ENCODE data around the gene ADRB2.

Gene ADRB2

DNA sequence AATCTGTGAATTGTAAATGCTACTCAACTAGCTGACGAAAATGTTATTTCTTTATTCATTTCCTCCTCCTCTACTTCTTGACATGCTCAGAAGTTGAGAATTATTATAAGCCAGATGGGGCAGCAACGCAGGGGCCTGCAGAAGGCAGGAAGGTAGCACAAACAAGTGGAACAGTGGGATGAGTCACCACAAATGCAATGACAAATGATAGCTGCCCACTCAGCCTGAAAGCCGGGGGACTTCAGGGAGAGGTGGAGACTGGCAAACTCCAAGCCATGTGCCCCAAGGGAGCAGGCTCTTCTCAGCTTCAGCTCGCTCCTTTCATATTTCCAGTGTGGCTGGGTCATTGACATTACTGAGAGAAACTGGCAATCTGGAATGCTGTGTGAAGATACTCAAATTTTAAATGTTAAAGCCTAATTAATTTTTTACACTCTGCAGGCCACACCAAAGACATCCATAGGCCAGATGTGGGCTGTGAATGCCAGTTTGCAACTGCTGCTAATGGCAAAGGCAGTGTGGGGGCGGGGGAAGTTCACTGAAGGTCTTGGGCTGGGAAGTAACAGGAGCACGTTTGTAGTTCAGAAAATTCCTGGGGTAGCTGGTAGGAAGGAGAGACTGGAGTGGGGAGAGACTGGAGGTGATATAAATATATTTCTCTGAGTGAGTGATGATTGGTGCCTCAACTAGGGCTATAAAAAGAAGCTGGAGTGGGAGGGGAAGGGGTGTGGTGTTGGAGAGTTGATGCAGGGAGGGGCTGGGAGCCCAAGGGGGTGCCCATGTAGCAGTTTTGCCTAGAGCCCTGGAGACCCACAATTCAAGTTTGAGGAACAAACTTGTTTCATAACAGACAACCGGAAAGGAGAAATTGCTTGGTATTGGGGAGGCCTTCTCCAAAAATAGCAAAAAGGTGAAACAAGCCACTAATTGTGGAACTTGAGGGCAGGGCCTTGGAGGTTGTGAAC, 20.8 kb upstream of the ADRB2 start:
- no peak for DNase-seq (ENCODE audit: low spot score)

DNA sequence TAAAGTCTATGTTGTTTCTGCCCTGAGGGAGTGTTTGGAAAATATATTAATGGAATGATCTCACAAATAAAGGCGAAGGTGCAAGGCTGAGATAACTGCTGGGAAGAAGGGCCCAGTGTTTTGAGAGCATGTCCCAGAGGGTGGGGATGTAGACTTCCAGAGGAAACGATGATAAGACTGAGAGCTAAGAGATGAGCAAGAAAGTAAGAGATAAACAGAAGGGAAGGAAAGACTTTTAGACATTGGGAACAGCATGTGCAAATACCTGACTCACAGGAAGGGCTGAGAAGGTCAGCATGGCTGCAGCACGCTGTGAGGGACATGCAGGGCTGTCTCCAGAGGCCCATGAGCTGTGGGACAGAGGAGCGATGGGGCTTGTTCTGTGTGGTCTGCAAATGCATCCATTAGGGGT, 19.9 kb upstream of the ADRB2 start:
- no peak for DNase-seq (ENCODE audit: low spot score)

DNA sequence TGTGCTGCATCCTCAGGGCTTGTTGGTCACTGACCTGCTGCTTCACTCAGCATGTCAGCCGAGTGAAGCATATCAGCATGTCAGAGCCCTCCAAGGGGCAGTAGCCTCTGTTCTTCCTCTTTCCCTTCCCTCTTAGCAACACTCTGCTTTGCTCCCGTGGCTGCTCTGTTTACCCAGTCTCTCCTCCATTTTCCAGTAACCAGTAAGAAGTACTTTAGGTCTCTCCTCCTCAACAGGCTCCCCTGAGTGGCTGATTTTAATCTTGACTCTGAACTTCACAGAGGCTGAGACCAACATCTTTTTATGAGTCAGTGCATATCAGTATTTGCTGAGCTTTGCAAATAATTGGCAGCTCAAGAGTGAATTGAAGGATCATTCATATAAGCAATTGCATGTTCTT, 18.6 kb upstream of the ADRB2 start:
- DNase-seq (ENCODE audit: low spot score), result peak; percentile 34

DNA sequence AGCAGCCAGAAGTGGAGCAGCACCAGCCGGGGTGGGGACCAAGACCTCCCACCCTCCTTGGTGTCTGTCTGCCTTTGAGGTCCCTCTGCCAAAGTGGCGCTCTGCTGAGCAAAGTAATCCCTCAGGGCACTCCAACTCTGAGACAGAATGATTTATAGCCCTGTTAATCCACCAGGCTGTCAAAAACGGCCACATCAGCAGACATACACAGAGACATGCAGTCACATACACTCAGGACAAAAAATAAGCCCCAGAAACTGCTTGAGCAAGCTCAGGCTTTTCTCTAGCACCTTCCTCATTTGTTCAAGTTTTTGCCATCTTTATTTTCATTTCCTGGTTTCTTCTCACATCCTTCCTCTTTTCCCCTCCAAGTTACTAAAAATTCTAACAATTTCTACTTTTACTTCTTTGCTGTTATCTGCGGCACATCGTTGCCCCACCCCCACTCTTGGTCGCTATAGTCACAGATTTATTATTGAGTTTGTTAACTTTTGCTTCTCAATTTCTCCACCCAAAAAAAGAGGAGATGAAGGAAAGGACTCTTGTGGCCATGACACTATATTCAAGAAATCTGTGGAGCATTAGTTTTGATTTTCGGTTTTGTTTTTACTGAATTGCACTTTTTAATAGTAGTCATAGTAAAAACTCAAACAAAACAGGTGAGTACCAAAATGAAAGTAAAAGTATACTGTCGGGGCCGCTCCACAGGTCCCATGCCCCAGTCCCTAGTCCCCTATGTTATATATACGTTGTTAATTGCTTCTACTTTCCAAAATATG, 17.4 kb upstream of the ADRB2 start:
- DNase-seq (ENCODE audit: low spot score), result peak; percentile 56

DNA sequence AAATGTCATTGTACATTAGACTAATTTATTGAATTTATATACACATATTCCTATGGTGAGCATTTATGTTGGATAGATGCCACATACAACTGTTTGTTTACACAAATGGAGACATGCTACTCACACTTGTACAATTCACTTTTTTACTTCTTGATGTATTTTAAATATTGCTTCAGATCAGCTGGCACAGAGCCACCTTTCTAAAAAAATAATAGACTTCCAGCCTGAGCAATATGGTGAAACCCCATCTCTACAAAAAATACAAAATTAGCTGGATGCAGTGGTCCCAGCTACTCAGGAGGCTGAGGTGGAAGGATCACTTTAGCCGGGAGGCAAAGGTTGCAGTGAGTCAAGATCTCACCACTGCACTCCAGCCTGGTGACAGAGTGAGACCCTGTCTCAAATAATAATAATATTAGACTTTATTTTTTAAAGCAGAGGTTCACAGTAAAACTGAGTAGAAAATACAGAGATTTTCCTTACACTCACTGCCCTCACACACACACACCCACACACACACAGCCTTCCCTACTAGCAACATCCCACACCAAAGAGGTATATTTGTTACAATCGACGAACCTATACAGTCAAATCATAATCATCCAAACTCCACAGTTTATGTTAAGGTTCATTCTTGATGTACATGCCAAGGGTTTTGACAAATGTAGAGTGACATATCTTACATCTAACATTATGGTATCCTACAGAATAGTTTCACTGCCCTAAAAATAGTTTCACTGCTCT, 16.5 kb upstream of the ADRB2 start:
- no peak for DNase-seq (ENCODE audit: low spot score)

DNA sequence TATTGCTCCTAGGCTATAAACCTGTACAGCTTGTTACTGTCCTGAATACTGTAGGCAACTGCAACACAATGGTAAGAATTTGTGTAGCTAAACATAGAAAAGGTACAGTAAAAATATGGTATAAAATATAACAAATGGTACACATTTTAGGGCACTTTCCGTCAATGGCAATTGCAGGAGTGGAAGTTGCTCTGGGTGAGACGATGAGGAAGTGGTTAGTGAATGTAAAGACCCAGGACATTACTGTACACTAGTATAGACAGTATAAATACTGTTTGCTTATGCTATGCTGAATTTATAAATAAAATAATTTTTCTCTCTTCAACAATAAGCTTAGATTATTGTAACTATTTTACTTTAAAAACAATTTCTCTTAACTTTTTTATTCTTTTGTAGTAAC, 15.6 kb upstream of the ADRB2 start:
- DNase-seq (ENCODE audit: low spot score), result no peak

DNA sequence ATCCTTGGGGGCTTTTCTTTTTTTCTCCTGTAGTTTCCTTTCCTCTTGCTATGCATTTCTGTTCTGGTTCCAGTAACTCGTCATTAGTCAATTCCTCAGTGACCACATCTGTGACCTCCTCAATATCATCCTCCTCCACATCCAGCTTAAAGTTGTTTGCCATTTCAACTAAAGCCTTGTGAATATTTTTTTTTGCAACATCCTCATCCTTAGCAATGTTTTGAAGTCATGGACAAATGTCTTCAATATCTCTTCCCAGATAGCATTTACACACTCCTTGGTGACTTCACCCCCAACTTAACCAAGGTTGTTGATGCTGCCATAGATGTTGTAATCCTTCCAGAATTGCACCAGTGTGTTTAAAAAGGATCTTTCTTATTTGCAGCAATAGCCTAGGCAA, 14.7 kb upstream of the ADRB2 start:
- DNase-seq (ENCODE audit: low spot score), result no peak

DNA sequence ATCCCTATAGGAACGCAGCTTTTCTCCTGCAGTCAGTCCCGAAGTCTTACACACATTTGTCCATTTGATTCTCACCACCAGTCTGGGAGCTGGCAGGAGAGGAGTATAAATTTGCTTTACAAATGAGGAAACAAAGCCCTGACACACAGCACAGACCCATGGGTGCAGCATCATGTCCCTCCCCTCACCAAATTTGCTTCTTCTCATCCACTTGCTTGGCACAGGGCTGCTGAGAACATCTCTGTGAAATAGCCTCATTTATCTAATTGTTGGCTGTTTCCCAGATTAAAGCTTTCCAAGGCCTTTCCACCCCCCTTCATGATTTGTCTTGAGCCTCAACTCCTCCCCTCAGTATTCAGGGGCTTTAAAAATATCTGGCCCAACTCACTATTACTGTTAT, 11.3 kb upstream of the ADRB2 start:
- no peak for DNase-seq (ENCODE audit: low spot score)

DNA sequence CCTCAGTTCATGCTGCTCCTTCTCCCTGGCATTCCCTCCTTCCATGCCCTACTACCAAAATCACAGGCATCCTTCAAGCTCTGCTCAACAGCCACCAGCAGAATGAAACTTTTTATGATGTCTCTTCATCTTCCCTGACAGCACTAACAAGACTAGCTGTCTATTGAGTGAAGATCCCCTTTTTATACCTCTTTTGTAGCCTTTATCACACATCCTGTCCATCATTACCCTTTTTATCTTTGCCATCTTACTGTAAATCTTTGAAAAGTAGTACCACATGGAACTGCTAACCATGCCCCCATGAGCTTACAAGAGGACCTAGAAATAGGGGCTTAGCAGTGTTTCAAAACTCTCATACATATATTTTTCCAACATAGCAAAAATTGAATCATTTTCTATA, 10.8 kb upstream of the ADRB2 start:
- no peak for DNase-seq (ENCODE audit: low spot score)

DNA sequence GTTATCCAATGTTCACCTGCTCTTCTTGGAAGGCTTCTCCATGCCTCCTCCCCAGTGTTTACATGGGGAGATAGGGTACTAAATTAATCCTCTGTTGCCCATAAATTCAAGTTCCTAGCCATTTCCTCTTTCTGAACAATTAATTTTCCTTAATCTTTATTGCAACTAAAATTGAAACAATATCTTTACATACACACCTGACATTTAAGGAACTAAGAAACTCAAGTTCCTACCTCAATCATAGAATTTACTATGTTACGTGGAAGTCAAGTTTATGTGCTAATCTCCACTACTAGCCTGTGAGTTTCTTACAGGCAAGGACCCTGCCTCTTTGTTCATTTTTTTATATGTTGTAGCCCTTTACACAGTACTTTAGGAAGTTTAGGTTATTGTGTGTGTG, 10.1 kb upstream of the ADRB2 start:
- DNase-seq (ENCODE audit: low spot score), result no peak

DNA sequence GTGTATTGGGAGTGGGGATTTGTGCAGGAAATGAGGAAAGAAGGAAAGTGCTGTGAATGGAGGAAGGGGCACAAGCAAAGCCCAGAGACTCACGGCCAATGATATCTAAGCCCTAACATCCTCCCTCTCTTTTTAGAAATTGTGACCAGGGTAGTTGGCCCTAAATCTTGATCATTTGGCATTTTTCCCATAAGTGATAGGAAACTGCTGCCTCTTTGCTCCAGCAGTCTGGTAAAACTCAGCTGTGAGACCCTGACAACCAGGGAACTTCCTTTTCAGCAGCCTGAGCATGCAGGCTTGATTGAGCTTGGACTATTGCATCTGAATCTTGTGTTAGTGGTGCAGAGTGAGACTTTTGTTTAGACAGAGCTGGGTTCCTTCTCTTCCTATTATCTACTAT, 9.6 kb upstream of the ADRB2 start:
- DNase-seq (ENCODE audit: low spot score), result no peak

DNA sequence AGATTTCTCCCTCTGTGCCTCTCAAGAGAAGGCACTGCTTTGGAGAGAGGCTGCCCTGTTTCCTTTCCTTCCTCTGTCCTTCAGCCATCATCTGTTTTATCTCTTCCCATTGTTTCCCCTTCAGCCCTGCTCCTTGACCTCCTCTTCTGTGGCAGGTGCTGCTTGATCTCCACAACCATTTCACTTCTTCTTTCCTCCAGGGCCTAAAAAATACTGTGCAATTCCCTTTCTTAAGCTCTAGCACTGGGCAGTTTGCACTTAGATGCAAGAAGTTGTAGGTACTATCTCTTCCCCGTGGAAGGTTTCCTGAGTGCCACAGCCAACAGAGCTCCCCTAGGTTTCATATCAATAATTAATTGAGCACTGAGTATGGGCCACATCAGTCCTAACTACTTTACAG, 8.8 kb upstream of the ADRB2 start:
- DNase-seq (ENCODE audit: low spot score), result no peak

DNA sequence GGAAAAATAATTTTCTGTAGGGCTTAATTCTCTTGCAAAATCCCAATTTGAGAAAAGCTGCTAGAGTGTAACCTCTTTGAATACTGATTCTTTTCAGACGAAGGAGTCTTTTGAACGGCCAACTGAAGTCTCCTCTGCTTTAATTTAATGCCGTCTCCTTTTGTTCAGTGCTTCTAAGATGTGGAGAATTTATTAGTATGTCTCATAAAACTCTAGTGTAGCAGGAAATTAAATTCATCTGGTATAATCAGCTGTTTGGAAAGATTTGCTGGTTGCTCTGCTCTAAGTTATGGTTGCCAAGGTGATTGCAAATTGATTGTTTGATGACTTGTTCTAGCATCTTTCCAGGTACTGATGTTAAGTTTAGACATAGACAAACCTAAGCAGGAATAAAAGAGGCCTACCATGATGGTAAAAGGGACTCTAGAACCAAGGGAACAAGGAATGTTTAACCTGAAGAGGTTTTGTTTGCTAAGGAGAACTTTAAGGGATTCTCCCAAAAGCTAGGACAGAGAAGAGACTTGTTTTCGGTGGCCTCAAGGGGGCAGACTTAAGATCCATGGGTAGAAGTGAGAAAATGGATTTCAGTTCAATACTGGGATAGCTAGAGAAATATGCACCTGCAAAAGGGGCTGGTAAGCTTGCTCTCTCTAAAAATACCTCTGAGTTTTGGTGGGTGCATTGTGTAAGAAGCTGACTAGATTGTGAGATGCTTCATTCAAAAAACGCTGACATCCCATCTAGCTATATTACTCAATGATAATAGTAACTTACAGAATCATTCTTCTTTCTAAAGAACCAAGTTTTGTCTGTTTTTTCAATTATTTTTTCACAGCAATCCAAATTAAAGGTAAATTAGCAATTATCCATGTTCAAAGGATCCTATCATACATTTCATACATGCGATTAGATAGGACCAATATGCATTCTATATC, 5.7 kb upstream of the ADRB2 start:
- DNase-seq (ENCODE audit: low spot score), result peak; percentile 47

DNA sequence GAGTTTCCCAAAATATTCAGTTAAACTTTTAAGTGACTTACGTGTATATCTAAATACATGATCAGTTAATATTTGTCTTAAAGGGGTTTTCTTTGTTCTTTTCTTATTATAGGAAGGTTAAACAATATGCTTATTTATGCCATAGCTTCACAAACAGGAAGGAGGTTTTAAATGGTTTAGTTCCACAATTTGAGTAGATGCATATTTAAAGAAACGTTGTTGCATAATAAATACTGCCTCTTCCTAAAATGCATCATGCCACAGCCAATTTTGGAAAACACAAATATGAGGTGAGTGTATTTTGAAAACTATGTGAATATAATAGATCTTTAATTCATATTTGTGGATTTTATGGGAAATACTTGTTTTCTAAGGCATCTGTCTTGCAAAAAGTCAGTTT, 2.5 kb upstream of the ADRB2 start:
- no peak for DNase-seq (ENCODE audit: low spot score)

DNA sequence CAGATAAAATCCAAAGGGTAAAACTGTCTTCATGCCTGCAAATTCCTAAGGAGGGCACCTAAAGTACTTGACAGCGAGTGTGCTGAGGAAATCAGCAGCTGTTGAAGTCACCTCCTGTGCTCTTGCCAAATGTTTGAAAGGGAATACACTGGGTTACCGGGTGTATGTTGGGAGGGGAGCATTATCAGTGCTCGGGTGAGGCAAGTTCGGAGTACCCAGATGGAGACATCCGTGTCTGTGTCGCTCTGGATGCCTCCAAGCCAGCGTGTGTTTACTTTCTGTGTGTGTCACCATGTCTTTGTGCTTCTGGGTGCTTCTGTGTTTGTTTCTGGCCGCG, 727 bp upstream of the ADRB2 start:
- no peak for DNase-seq (ENCODE audit: low spot score)

DNA sequence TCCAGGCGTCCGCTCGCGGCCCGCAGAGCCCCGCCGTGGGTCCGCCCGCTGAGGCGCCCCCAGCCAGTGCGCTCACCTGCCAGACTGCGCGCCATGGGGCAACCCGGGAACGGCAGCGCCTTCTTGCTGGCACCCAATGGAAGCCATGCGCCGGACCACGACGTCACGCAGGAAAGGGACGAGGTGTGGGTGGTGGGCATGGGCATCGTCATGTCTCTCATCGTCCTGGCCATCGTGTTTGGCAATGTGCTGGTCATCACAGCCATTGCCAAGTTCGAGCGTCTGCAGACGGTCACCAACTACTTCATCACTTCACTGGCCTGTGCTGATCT, 294 bp downstream of the ADRB2 start:
- DNase-seq (ENCODE audit: low spot score), result no peak

DNA sequence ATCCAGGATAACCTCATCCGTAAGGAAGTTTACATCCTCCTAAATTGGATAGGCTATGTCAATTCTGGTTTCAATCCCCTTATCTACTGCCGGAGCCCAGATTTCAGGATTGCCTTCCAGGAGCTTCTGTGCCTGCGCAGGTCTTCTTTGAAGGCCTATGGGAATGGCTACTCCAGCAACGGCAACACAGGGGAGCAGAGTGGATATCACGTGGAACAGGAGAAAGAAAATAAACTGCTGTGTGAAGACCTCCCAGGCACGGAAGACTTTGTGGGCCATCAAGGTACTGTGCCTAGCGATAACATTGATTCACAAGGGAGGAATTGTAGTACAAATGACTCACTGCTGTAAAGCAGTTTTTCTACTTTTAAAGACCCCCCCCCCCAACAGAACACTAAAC, 1.3 kb downstream of the ADRB2 start:
- DNase-seq (ENCODE audit: low spot score), result no peak

DNA sequence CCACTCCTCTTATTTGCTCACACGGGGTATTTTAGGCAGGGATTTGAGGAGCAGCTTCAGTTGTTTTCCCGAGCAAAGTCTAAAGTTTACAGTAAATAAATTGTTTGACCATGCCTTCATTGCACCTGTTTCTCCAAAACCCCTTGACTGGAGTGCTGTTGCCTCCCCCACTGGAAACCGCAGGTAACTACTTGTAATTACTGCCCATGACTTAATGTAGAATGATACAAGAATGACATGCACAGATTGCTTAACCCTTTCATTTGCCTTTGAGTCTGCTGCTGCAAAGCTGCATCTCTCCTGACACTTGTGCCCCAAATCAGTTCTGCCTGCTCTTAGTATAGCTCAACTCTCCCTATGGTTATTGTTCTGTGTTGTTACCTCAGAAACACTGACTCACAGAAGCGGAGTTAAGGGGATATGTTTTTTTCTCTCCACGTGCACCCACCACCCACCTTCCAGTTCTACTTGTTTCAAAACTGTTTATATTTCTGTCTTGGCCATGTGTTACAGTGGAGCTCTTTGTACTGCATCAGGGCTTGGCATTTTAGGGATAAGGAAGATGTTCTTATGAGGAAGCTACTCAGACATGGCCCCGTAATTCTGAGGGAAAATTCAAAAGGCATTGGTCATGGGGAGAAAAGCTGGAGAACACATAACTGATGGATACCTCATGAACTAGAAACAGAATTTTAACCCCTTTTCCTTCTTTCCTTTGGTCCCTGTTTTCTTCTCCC, 2.3 kb downstream of the ADRB2 start:
- DNase-seq (ENCODE audit: low spot score), result no peak

DNA sequence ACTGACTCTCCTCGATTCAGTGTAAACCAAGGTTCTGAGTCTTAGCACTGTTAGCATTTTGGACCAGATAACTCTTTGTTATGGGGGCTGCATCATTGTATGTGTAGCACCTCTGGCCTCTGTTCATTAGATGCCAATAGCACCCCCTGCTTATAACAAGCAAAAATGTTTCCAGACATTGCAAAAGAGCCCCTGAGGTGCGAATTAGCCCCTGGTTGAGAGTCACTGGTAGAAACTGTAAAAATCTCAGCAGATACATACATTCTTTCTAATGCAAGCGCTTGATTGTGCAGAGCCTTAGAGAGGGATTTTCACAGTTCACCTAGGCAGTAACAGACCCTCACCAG, 2.8 kb downstream of the ADRB2 start:
- DNase-seq (ENCODE audit: low spot score), result no peak

DNA sequence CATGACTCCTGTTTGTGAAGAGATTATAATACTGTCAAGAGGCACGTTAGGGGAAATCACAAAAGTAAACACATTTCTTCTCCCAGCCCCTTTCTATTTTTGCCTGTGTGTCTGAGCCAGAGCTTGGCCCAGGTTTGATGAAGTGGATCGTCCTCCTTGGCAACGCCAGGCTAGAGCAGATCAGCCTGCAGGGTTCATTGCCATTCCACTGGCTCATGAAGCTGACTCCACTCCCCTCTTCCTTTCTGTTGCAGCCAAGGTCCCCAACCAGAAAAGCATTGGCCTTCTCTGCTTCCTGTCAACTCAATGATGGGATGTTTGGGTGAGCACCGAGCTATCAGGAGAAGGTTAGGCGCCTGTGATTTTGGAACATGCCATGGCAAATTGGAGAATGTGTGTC, 3.3 kb downstream of the ADRB2 start:
- no peak for DNase-seq (ENCODE audit: low spot score)

DNA sequence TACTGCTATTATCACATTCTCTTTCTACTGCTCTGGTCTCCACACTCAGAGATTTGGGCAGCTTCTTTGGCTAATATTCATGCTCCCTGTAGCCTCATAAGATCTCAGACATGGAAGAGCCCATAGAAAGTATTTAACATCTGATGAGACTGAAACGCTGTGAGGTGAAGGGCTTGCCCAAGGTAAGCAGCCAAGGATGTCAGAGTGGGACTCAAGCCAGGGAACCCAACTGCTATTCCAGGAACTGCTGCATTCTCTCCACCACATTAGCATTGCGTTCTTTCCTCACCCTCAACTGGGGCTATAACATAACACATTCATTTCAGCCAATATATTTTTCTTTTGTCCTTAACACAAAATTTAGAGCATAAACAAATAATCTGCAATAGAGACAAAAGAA, 3.8 kb downstream of the ADRB2 start:
- no peak for DNase-seq (ENCODE audit: low spot score)
